Activated CD4-positive, alpha-beta memory T cell treated with anti-CD3 and anti-CD28 coated beads, Interleukin-2, amount 10 ng/mL, durations not matched to agents 7 days and 5 days (primary cell): Measurements from ENCODE around the gene OOEP. TPM values are rescaled to one million over a fixed set of nuclear protein-coding genes. Genes with fewer than 3 reads are reported as not detected.

Source experiments
- CTCF ChIA-PET: fragments of 350-600 bp; sonication (Branson Sonifier 250); formaldehyde crosslinking; loops from one replicate; lab custom pipeline; 2021; ENCODE audit warnings: antibody characterized with exemption, inconsistent platforms; lab: Charles Lee
- POLR2A ChIA-PET: fragments of 350-600 bp; sonication (Branson Sonifier 250); formaldehyde crosslinking; loops from one replicate; lab custom pipeline; 2021; ENCODE audit warnings: antibody characterized with exemption; lab: Charles Lee
- DNase-seq: peaks from one replicate; pipeline ENCODE4 v3.0.0-alpha.2; 2020
- H3K27ac Mint-ChIP-seq: one replicate; pipeline ENCODE4 v1.8.0; 2021; ENCODE audit warnings: mild to moderate bottlenecking, mixed read lengths
- H3K27me3 Mint-ChIP-seq: one replicate; pipeline ENCODE4 v1.8.0; 2021; ENCODE audit warnings: mixed read lengths
- H3K36me3 Mint-ChIP-seq: one replicate; pipeline ENCODE4 v1.8.0; 2021; ENCODE audit warnings: low read depth, mixed read lengths
- H3K4me1 Mint-ChIP-seq: one replicate; pipeline ENCODE4 v1.8.0; 2021; ENCODE audit warnings: mixed read lengths
- H3K4me3 Mint-ChIP-seq: one replicate; pipeline ENCODE4 v1.8.0; 2021; ENCODE audit warnings: mild to moderate bottlenecking, mixed read lengths
- H3K9me3 Mint-ChIP-seq: one replicate; pipeline ENCODE4 v1.8.0; 2021; ENCODE audit warnings: mixed read lengths
- total RNA-seq, 2 experiments: library from RNA; stranded (reverse); gene quantifications; one replicate each; pipeline ENCODE4 v1.2.3, GENCODE V29; 2021

OOEP gene
- total RNA-seq, 2 experiments from 2014 or later: 0.33 to 0.68 TPM

GRCh38 chr6:73362869-73363536 is 6.7 kb downstream of the OOEP start:
- no peak for DNase-seq
- ChIA-PET CTCF (no interaction called here), POLR2A (no interaction called here)
- Mint-ChIP-seq H3K9me3 (no peaks in the 10 kb centered on the region), H3K36me3 (no peaks in the 10 kb centered on the region), H3K27ac (no peak overlapping the region), H3K4me3 (no peak overlapping the region), H3K4me1 (no peaks in the 10 kb centered on the region), H3K27me3 (peaks cover 3% of the 10 kb centered on the region)

- Mint-ChIP-seq H3K27me3 (peaks cover 4% of the 10 kb centered on the region), H3K4me1 (no peaks in the 10 kb centered on the region), H3K4me3 (no peak within 1 kb of the TSS), H3K9me3 (no peaks in the 10 kb centered on the region), H3K36me3 (no peaks in the 10 kb centered on the region), H3K27ac (no peak within 1 kb of the TSS)
- DNase-seq: no peak
- ChIA-PET CTCF (no interaction called here), POLR2A (no interaction called here)
These were observed 7.3 kb downstream of the OOEP start, which contains the start of gene KHDC3L for GRCh38 chr6:73362358-73362757. KHDC3L (plus strand) TSS chr6:73362658; CDS start chr6:73362730, 72 bp downstream.

- peaks cover 30% of the 10 kb centered on the region for H3K27me3 Mint-ChIP-seq
- H3K4me3 Mint-ChIP-seq: no peak within 1 kb of the TSS
- no peaks in the 10 kb centered on the region for H3K36me3 Mint-ChIP-seq
- CTCF ChIA-PET: no interaction called here
- no peak within 1 kb of the TSS for H3K27ac Mint-ChIP-seq
- POLR2A ChIA-PET: no interaction called here
- H3K9me3 Mint-ChIP-seq: no peaks in the 10 kb centered on the region
- no peak for DNase-seq
- H3K4me1 Mint-ChIP-seq: no peaks in the 10 kb centered on the region
These were observed 15.8 kb downstream of the OOEP start, which contains the start of gene DPPA5 for GRCh38 chr6:73353636-73354593. DPPA5 (minus strand) TSS chr6:73354276; CDS start chr6:73354225, 51 bp downstream.

- H3K9me3 Mint-ChIP-seq: no peaks in the 10 kb centered on the region
These were observed 20.4 kb downstream of the OOEP start for GRCh38 chr6:73349311-73349710.

GRCh38 chr6:73348550-73349204 is 21.0 kb downstream of the OOEP start:
- no peaks in the 10 kb centered on the region for H3K4me1 Mint-ChIP-seq
- ChIA-PET CTCF (no interaction called here), POLR2A (interaction anchor here (1.4 kb wide), 1 partner anchor 40 kb away, joined by 3 read pairs; no protein-coding TSS in a partner anchor)
- DNase-seq: no peak
- no peaks in the 10 kb centered on the region for H3K36me3 Mint-ChIP-seq
- peaks cover 46% of the 10 kb centered on the region for H3K27me3 Mint-ChIP-seq
- no peaks in the 10 kb centered on the region for H3K9me3 Mint-ChIP-seq
- no peak overlapping the region for H3K4me3 Mint-ChIP-seq
- H3K27ac Mint-ChIP-seq: no peak overlapping the region

More at GRCh38 chr6:73349311-73349710, 20.4 kb downstream of the OOEP start:
- ChIA-PET CTCF (no interaction called here), POLR2A (interaction anchor here (1.4 kb wide), 1 partner anchor 40 kb away, joined by 3 read pairs; no protein-coding TSS in a partner anchor)
- no peaks in the 10 kb centered on the region for H3K36me3 Mint-ChIP-seq
- no peak overlapping the region for H3K4me3 Mint-ChIP-seq
- no peak overlapping the region for H3K27ac Mint-ChIP-seq
- peaks cover 45% of the 10 kb centered on the region for H3K27me3 Mint-ChIP-seq
- H3K4me1 Mint-ChIP-seq: no peaks in the 10 kb centered on the region
- no peak for DNase-seq

- Mint-ChIP-seq H3K27ac (no peak overlapping the region), H3K36me3 (no peaks in the 10 kb centered on the region), H3K4me1 (no peaks in the 10 kb centered on the region), H3K27me3 (peaks cover 23% of the 10 kb centered on the region), H3K9me3 (no peaks in the 10 kb centered on the region), H3K4me3 (no peak overlapping the region)
- ChIA-PET POLR2A (no interaction called here), CTCF (interaction anchor here (1.9 kb wide), 1 partner anchor 16 kb away, joined by 6 read pairs; no protein-coding TSS in a partner anchor)
- no peak for DNase-seq
These were observed 26.5 kb downstream of the OOEP start for GRCh38 chr6:73343164-73343563.

- no peak overlapping the region for H3K4me3 Mint-ChIP-seq
- H3K36me3 Mint-ChIP-seq: no peaks in the 10 kb centered on the region
- ChIA-PET CTCF (no interaction called here), POLR2A (no interaction called here)
- peaks cover 16% of the 10 kb centered on the region for H3K27me3 Mint-ChIP-seq
- no peaks in the 10 kb centered on the region for H3K9me3 Mint-ChIP-seq
- DNase-seq: no peak
- no peaks in the 10 kb centered on the region for H3K4me1 Mint-ChIP-seq
- H3K27ac Mint-ChIP-seq: no peak overlapping the region
These were observed 27.5 kb downstream of the OOEP start for GRCh38 chr6:73342174-73342573.

GRCh38 chr6:73341335-73341734 is 28.4 kb downstream of the OOEP start:
- POLR2A ChIA-PET: no interaction called here
- no peak overlapping the region for H3K4me3 Mint-ChIP-seq
- no peaks in the 10 kb centered on the region for H3K36me3 Mint-ChIP-seq
- no peaks in the 10 kb centered on the region for H3K9me3 Mint-ChIP-seq
- H3K27me3 Mint-ChIP-seq: peaks cover 10% of the 10 kb centered on the region
- no peaks in the 10 kb centered on the region for H3K4me1 Mint-ChIP-seq
- no peak overlapping the region for H3K27ac Mint-ChIP-seq
- CTCF ChIA-PET: no interaction called here
- DNase-seq: no peak

- ChIA-PET POLR2A (no interaction called here), CTCF (no interaction called here)
- Mint-ChIP-seq H3K4me1 (no peaks in the 10 kb centered on the region), H3K27me3 (peaks cover 10% of the 10 kb centered on the region), H3K4me3 (no peak overlapping the region), H3K9me3 (no peaks in the 10 kb centered on the region), H3K27ac (no peak overlapping the region), H3K36me3 (no peaks in the 10 kb centered on the region)
- no peak for DNase-seq
These were observed 29.6 kb downstream of the OOEP start for GRCh38 chr6:73340048-73340447.

GRCh38 chr6:73339340-73339739 is 30.4 kb downstream of the OOEP start:
- Mint-ChIP-seq H3K27ac (no peak overlapping the region), H3K9me3 (no peaks in the 10 kb centered on the region), H3K27me3 (peaks cover 8% of the 10 kb centered on the region), H3K4me3 (no peak overlapping the region), H3K4me1 (no peaks in the 10 kb centered on the region), H3K36me3 (no peaks in the 10 kb centered on the region)
- no peak for DNase-seq
- POLR2A ChIA-PET: no interaction called here
- CTCF ChIA-PET: interaction anchor here (0.9 kb wide), 1 partner anchor 13 kb away, joined by 4 read pairs; no protein-coding TSS in a partner anchor

GRCh38 chr6:73329201-73329600 is 40.5 kb downstream of the OOEP start:
- Mint-ChIP-seq H3K27ac (no peak overlapping the region), H3K36me3 (no peaks in the 10 kb centered on the region), H3K9me3 (no peaks in the 10 kb centered on the region), H3K27me3 (peaks cover 27% of the 10 kb centered on the region), H3K4me1 (peaks cover 14% of the 10 kb centered on the region), H3K4me3 (no peak overlapping the region)
- no peak for DNase-seq
- POLR2A ChIA-PET: interaction anchor here (1.4 to 1.5 kb wide), 2 partner anchors 20 to 60 kb away, joined by 4 to 8 read pairs; no protein-coding TSS in a partner anchor
- CTCF ChIA-PET: interaction anchor here (0.5 to 5.1 kb wide), 9 partner anchors 13 to 199 kb away, joined by 3 to 48 read pairs (median 7); no protein-coding TSS in a partner anchor

GRCh38 chr6:73328790-73329189 is 40.9 kb downstream of the OOEP start:
- H3K27ac Mint-ChIP-seq: no peak overlapping the region
- ChIA-PET POLR2A (interaction anchor here (1.4 to 1.5 kb wide), 2 partner anchors 19 to 60 kb away, joined by 4 to 8 read pairs; no protein-coding TSS in a partner anchor), CTCF (interaction anchor here (0.5 to 5.1 kb wide), 8 partner anchors 13 to 199 kb away, joined by 3 to 48 read pairs (median 7); no protein-coding TSS in a partner anchor)
- H3K4me1 Mint-ChIP-seq: peaks cover 14% of the 10 kb centered on the region
- H3K4me3 Mint-ChIP-seq: no peak overlapping the region
- H3K27me3 Mint-ChIP-seq: peaks cover 27% of the 10 kb centered on the region
- no peak for DNase-seq
- no peaks in the 10 kb centered on the region for H3K9me3 Mint-ChIP-seq
- H3K36me3 Mint-ChIP-seq: no peaks in the 10 kb centered on the region
